Esophagus (tissue), 2 donors: Measurements from ENCODE around the gene NPDC1. TPM values are rescaled to one million over a fixed set of nuclear protein-coding genes. Genes with fewer than 3 reads are reported as not detected.

Source experiments
- H3K27ac ChIP-seq, 2 donors: one replicate each; pipeline ENCODE4 v1.5.1; 2013; ENCODE audit warnings: low read depth in 2 of 2, mild to moderate bottlenecking in 2 of 2, inconsistent platforms in 1 of 2, low read length in 1 of 2, moderate library complexity in 1 of 2
- H3K27me3 ChIP-seq, 2 donors: one replicate each; pipeline ENCODE4 v1.6.1; 2013; ENCODE audit warnings: low read length in 2 of 2, control low read depth in 1 of 2, mild to moderate bottlenecking in 1 of 2; ENCODE audit not compliant: insufficient read depth in 2 of 2, control insufficient read depth in 1 of 2
- H3K36me3 ChIP-seq, 2 donors: one replicate each; pipeline ENCODE4 v1.6.1; 2013; ENCODE audit warnings: low read length in 1 of 2; ENCODE audit not compliant: control insufficient read depth in 2 of 2, insufficient read depth in 2 of 2
- H3K4me1 ChIP-seq, 2 donors: one replicate each; pipeline ENCODE4 v1.6.1; 2013; ENCODE audit warnings: low read length in 1 of 2; ENCODE audit not compliant: control insufficient read depth in 2 of 2, insufficient read depth in 2 of 2
- H3K4me3 ChIP-seq, 2 donors: one replicate each; pipeline ENCODE4 v1.5.1; 2013; ENCODE audit warnings: low read length in 2 of 2, mild to moderate bottlenecking in 2 of 2, low read depth in 1 of 2, moderate library complexity in 1 of 2
- H3K9me3 ChIP-seq, 2 donors: one replicate each; pipeline ENCODE4 v1.6.1; 2013; ENCODE audit warnings: mild to moderate bottlenecking in 2 of 2, low read depth in 1 of 2, low read length in 1 of 2, moderate library complexity in 1 of 2; ENCODE audit not compliant: control insufficient read depth in 2 of 2, insufficient read depth in 1 of 2
- WGBS, 2 donors: extraction: QIAGEN DNeasy Blood & Tissue Kit; methylation state at CpG; one replicate each; pipeline ENCODE4 v1.1.7; 2013; 5-methylcytosine and 5-hydroxymethylcytosine counted together
- polyA plus RNA-seq, 2 donors: library from polyadenylated mRNA; stranded (reverse); fragments of 200-250 nt; gene quantifications; one replicate each; pipeline ENCODE4 v1.2.3, GENCODE V29; 2013
- donor health status: healthy with polysubstance abuse.
- donor health status: Bipolar disorder and iron deficiency.

NPDC1 gene
- polyA plus RNA-seq, 2 donors: 33.1 to 44.3 TPM

DNA sequence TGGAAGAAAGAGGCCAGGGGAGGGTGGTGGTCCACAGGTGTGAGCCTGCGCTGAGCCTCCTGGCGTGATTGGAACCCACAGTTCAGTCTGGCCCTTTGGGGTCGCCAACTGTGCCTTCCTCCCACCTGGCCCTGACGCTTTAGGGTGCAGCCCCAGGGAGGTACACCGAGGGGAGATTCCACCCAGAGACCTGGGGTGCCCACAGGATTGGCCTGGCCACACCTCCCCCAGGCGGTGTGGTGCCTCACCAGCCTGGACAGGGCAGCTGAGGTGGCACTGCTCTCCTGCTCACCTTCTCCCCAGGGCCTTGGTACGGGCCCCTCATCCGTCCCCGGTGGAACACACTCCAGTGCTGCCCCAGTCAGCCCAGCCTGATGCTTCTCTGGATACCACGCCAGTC lies 48.6 kb downstream of the NPDC1 start:
- 63 to 68% methylated on average over 10 of the region's 10 CpGs for WGBS, 2 donors
- no peak overlapping the region for H3K4me3 ChIP-seq
- peaks cover 0 to 9% of the 10 kb centered on the region in 2 donors for H3K36me3 ChIP-seq
- no peaks in the 10 kb centered on the region for H3K9me3 ChIP-seq
- H3K4me1 ChIP-seq: peaks cover 0 to 35% of the 10 kb centered on the region in 2 donors
- H3K27ac ChIP-seq: peak overlapping the region; percentile 73 to 88
- no peaks in the 10 kb centered on the region for H3K27me3 ChIP-seq

DNA sequence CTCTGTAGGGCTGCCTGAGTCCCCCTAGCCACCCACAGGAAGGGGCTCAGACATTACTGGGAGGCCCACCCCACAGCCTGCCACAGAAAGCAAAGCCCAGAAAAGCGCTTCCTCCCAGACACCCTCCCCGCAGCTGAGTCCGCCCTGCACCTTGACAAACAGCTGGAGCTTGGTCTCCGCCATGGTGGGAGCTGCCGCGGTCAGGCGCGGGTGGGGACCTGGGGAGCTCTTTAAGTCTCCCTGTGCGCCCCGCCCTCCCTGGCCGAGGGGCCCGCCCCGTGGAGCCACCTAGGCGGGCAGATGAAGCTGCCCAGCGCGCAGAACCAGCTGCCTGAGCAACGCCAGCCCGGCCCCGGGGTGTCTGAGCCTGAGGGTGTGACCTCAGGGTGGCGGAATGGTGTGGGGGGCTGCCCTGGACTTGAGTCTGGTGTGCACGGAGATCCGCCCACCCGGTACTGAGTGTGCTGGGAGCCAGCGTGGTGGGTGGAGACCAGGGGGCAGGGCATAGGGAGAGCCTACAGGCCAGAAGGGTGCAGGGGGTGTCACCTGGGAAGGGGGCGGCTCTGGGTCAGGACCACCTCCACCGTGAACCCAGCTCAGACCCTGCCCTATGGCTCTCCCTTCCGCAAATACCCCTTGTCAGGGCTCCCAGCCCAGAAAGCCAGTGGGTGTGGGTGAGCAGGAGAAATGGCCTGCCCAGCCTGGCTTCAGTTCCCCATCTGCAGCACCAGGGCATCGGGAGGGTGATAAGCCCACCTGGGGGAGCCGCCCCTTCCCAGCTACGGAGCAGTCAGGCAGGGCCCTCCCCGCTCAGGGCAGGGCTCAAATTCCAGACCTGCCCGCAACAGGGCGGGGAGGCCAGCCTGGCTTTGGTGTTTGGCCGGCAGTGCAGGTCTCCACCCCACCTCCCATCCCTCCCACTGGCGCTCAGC lies 49.4 kb downstream of the NPDC1 start, which contains the start of gene CLIC3:
Gene CLIC3, minus strand, starts transcription at position 208 of the 932 bp plus-strand sequence. Its CDS starts 25 bp downstream, at position 183.
- no peaks in the 10 kb centered on the region for H3K27me3 ChIP-seq

DNA sequence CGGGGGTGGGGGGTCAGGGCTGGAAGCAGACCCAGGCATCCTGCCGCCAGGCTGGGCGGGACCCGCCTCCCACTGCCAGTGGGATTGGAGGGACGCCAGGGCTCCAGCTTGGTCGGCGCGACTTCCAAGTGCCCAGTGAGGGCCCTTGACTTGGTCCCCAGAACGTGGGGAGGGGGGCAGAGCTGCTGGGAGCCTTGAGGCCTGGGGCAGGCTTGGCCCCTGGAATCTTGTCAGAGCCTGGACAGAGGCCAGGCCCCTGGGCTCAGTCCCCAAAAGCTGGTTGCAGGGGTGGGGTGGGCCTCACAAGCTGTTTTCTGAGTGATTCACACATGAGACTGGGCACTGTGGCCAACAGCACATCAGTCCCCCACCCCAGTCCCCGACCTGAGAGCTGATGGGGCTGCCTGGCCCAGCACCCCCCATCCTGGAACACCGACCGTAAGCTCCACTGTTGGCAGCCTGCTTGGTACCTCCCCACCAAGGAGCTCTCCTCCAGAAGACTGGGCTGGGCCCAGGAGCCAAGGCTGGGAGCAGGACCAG lies 50.1 kb downstream of the NPDC1 start:
- 15 to 16% methylated on average over 11 to 12 of the region's 12 CpGs for WGBS, 2 donors
- no peaks in the 10 kb centered on the region for H3K9me3 ChIP-seq
- H3K27me3 ChIP-seq: no peaks in the 10 kb centered on the region
- peaks cover 0 to 9% of the 10 kb centered on the region in 2 donors for H3K36me3 ChIP-seq
- peak overlapping the region; percentile 88 for H3K27ac ChIP-seq
- peaks cover 0 to 35% of the 10 kb centered on the region in 2 donors for H3K4me1 ChIP-seq
- peak overlapping the region; percentile 51 to 52 for H3K4me3 ChIP-seq

More for the DNA sequence above, 49.4 kb downstream of the NPDC1 start, which contains the start of gene CLIC3:
- Histone ChIP-seq H3K36me3 (peaks cover 0 to 9% of the 10 kb centered on the region in 2 donors), H3K4me3 (peak within 1 kb of the TSS; percentile 51 to 52), H3K9me3 (no peaks in the 10 kb centered on the region), H3K27ac (peak within 1 kb of the TSS; percentile 88), H3K4me1 (peaks cover 0 to 35% of the 10 kb centered on the region in 2 donors)
- WGBS, 2 donors: 20 to 24% methylated on average over 35 of the region's 35 CpGs

DNA sequence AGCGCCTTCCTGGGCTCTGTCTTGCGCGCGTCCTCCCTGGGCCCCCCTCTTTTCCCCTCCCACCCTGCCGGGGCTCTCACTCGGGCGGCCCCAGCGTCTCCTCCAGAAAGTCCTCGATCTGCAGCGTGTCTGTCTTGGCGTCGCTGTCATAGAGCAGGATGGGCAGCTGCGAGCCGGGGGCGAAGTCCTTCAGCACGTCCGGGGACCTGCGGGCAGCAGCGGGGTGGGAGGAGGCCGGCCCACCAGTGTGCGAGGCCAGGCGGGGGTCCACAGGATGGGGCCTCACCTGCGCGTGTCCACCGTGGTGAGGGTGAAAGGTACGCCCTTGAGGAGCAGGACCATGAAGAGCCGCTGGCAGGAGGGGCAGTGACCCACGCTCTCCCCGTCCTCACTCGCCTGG lies 50.6 kb downstream of the NPDC1 start:
- Histone ChIP-seq H3K27me3 (no peaks in the 10 kb centered on the region), H3K4me1 (peaks cover 0 to 35% of the 10 kb centered on the region in 2 donors), H3K36me3 (peaks cover 0 to 9% of the 10 kb centered on the region in 2 donors), H3K27ac (peak overlapping the region; percentile 88), H3K9me3 (no peaks in the 10 kb centered on the region), H3K4me3 (peak overlapping the region; percentile 51 to 52)
- 22 to 29% methylated on average over 30 of the region's 30 CpGs for WGBS, 2 donors

DNA sequence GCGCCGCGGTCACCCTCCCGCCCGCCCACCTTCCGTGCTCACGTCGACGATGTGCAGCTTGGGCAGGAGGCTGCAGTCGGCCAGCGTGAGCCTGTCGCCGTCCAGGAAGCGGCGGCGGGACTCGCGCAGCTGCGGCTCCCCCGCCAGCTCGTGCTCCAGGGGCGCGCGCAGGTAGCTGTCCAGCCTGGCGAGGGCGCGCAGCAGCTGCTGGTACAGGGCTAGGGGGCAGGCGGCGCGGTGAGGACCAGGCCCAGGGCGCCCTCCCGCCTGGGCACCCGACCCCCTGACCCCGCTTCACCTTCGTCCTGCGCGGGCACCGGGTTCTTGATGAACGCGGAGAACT lies 51.1 kb downstream of the NPDC1 start:
- peaks cover 0 to 35% of the 10 kb centered on the region in 2 donors for H3K4me1 ChIP-seq
- H3K9me3 ChIP-seq: no peaks in the 10 kb centered on the region
- no peaks in the 10 kb centered on the region for H3K27me3 ChIP-seq
- H3K36me3 ChIP-seq: peaks cover 0 to 9% of the 10 kb centered on the region in 2 donors
- peak overlapping the region; percentile 51 to 52 for H3K4me3 ChIP-seq
- WGBS, 2 donors: 45 to 47% methylated on average over 40 of the region's 40 CpGs
- H3K27ac ChIP-seq: peak overlapping the region; percentile 88

DNA sequence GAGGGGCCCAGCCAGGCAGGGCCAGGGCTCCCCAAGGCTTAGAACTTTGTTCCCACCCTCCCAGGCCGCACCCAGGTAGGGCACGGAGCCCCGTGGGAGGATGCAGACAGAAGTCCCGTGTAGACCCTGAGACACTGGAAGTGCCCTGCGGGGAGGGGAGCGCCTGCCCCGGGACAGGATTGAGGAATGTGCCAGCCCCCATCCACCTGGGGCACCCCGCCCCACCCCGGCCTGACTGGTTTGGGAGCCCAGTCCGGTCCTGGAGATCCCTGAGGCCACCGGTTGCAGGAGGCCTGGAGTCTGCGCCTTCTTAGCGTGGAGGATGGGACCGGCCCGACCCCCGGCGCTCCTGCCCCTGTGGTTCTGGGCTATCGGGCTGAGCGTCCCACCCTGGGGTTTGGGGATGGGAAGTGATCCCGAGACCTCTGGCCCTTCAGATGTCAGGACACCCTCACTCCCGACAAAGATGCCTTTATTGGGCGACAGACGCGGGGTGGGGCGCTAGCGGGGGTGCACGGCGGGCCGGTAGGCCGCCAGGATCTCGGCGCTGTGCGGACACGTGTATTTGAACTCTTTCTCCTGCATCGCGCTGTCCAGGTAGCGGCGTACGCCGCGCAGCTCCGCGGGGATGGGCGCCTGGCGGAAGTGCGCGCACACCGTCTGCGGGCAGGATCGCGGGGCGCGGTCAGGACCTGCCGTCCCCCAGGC lies 51.6 kb downstream of the NPDC1 start:
- Histone ChIP-seq H3K9me3 (no peaks in the 10 kb centered on the region), H3K4me3 (peak overlapping the region; percentile 51 to 70), H3K27ac (peak overlapping the region; percentile 64 to 84), H3K36me3 (peaks cover 0 to 9% of the 10 kb centered on the region in 2 donors), H3K27me3 (no peaks in the 10 kb centered on the region), H3K4me1 (peaks cover 0 to 35% of the 10 kb centered on the region in 2 donors)
- WGBS, 2 donors: 60 to 62% methylated on average over 54 of the region's 54 CpGs

DNA sequence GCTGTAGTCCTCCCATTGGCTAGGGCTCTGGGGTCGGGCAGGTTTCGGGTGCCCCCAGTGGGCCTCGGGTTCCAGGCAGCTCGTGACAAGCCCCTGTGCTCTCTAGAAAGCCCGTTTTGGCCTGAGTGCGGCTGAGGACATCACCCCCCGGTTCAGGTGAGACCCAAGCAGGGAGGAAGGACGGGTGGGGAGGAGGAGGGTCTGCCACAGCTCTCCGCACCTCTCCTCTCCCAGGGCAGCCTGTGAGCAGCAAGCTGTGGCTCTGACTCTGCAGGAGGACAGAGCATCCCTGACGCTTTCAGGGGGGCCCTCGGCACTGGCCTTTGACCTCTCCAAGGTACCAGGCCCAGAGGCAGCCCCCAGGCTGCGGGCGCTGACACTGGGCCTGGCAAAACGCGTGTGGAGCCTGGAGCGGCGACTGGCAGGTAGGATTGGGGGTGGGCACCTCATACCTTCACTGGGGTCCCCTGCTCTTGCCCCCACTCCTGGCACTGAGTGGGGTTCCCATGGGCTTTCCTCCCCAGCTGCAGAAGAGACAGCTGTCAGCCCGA lies 53.1 kb downstream of the NPDC1 start:
- Histone ChIP-seq H3K4me1 (peaks cover 0 to 32% of the 10 kb centered on the region in 2 donors), H3K4me3 (peak overlapping the region; percentile 52 to 70), H3K27ac (peak overlapping the region; percentile 84 to 85), H3K9me3 (no peaks in the 10 kb centered on the region), H3K36me3 (peaks cover 0 to 9% of the 10 kb centered on the region in 2 donors), H3K27me3 (no peaks in the 10 kb centered on the region)
- 30 to 33% methylated on average over 18 of the region's 18 CpGs for WGBS, 2 donors

DNA sequence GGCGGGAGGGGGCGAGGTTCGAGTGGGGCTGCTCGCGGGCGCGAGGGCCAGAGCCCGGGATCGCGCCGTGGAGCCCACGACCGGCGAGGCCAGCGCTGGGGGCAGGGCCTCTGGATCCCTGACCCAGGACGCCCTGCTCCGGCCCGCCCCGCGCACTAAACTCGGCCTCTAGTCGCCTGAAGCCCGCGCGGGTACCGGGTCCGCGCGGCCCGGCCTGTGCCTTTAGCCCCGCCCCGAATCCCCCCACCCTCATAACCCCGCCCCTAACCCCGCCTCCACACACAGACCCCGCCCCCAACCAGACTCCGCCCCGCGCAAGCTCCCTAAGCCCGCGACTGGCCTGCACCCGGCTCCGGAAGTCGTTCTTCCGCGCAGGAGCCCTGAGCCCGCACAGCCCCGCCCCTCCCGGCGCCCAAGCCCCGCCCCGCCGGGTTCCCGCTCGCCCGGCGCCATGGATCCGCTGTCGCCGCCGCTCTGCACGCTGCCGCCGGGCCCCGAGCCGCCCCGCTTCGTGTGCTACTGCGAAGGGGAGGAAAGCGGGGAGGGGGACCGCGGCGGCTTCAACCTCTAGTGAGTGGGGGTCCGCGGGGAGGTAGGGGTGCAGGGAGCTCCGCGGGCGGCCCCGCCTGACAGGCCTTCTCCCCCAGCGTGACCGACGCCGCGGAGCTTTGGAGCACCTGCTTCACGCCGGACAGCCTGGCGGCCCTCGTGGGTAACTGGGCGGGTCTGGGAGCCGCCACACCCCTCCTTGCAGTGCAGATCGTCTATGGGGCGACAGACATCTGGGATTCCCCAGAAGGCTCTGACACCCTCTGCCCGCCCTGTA lies 53.8 kb downstream of the NPDC1 start, which contains the start of gene PAXX:
Gene PAXX, plus strand, starts transcription at position 430 of the 826 bp plus-strand sequence. Its CDS starts 22 bp downstream, at position 452.
- Histone ChIP-seq H3K27ac (peak within 1 kb of the TSS; percentile 84 to 90), H3K9me3 (no peaks in the 10 kb centered on the region), H3K27me3 (no peaks in the 10 kb centered on the region), H3K36me3 (peaks cover 0 to 9% of the 10 kb centered on the region in 2 donors), H3K4me3 (peak within 1 kb of the TSS; percentile 52 to 70), H3K4me1 (peaks cover 0 to 27% of the 10 kb centered on the region in 2 donors)
- 0 to 3% methylated on average over 49 to 92 of the region's 92 CpGs for WGBS, 2 donors
